ENCODE results near the gene ITGA8. TPM values are rescaled to one million over a fixed set of nuclear protein-coding genes. Genes with fewer than 3 reads are reported as not detected.

Gene ITGA8
- total RNA-seq, 1 experiment from 2014 or later: not detected

DNA sequence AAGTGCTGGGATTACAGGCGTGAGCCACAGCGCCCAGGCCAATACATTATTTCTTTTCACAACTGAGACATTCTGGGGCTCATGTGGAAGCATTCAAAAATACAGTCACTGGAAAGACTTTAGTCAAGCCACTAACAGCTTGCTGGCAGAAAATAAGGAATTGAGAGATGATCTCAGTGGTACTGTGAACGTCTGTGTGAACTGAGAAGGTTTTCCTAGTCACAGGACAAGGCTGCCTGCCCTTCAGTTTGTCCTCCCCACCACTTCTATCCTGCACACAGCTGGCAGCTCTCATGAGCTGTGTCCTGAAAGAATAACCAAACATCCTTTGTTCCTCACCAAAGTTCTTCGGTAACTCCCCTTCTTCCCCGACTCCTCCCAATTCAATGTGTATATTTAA lies 31.3 kb upstream of the ITGA8 start:
- POLR2A ChIA-PET: no interaction called here
- CTCF ChIA-PET: interaction anchor here (0.6 kb wide), 1 partner anchor 17 kb away, joined by 3 read pairs; no protein-coding TSS in a partner anchor
- no peak overlapping the region for H3K27ac Mint-ChIP-seq (ENCODE audit: low read depth, unreplicated experiment)
- TF ChIP-seq, protein P1, sequence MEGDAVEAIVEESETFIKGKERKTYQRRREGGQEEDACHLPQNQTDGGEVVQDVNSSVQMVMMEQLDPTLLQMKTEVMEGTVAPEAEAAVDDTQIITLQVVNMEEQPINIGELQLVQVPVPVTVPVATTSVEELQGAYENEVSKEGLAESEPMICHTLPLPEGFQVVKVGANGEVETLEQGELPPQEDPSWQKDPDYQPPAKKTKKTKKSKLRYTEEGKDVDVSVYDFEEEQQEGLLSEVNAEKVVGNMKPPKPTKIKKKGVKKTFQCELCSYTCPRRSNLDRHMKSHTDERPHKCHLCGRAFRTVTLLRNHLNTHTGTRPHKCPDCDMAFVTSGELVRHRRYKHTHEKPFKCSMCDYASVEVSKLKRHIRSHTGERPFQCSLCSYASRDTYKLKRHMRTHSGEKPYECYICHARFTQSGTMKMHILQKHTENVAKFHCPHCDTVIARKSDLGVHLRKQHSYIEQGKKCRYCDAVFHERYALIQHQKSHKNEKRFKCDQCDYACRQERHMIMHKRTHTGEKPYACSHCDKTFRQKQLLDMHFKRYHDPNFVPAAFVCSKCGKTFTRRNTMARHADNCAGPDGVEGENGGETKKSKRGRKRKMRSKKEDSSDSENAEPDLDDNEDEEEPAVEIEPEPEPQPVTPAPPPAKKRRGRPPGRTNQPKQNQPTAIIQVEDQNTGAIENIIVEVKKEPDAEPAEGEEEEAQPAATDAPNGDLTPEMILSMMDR (IDR thresholded peaks at IDR 0.05; ENCODE audit: unreplicated experiment): no peak
- DNase-seq (ENCODE audit: unreplicated experiment): no peak
- H3K36me3 Mint-ChIP-seq (ENCODE audit: insufficient read depth, unreplicated experiment): no peaks in the 10 kb centered on the region
- no TSS peak for BruUV-seq (replicated peaks)
- no peaks in the 10 kb centered on the region for H3K4me1 Mint-ChIP-seq (ENCODE audit: insufficient read depth, unreplicated experiment)
- no peak overlapping the region for H3K4me3 Mint-ChIP-seq (ENCODE audit: unreplicated experiment)
- intact Hi-C loops (cut with micrococcal nuclease): no loop called here
- peaks cover 44% of the 10 kb centered on the region for H3K27me3 Mint-ChIP-seq (ENCODE audit: insufficient read depth, unreplicated experiment)
- no peaks in the 10 kb centered on the region for H3K9me3 Mint-ChIP-seq (ENCODE audit: unreplicated experiment)

DNA sequence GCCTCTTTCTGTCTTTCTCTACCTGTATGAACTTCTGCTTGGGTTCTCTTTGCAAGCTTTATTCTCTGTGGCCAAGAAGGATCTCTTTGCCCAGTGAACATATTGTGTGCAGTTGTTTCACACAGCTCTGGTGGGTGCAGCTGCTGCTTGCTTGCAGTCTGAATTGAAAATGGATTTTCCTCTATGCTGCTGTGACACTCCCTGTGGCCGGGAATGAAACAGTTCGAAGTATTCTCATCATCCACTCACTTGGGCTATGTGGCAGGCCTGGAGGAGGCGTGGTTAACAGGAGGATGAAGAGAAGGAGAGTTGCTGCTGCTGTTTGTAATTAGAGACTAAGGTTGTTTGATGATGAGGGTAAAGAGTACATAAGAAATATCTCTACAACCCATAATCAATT lies 28.4 kb upstream of the ITGA8 start:
- Mint-ChIP-seq H3K4me1 (ENCODE audit: insufficient read depth, unreplicated experiment) (no peaks in the 10 kb centered on the region), H3K4me3 (ENCODE audit: unreplicated experiment) (no peak overlapping the region), H3K36me3 (ENCODE audit: insufficient read depth, unreplicated experiment) (no peaks in the 10 kb centered on the region), H3K9me3 (ENCODE audit: unreplicated experiment) (no peaks in the 10 kb centered on the region), H3K27ac (ENCODE audit: low read depth, unreplicated experiment) (no peak overlapping the region), H3K27me3 (ENCODE audit: insufficient read depth, unreplicated experiment) (peaks cover 41% of the 10 kb centered on the region)
- ChIA-PET CTCF (interaction anchor here (0.7 kb wide), 1 partner anchor 22 kb away, joined by 3 read pairs; no protein-coding TSS in a partner anchor), POLR2A (no interaction called here)
- DNase-seq (ENCODE audit: unreplicated experiment): no peak
- TF ChIP-seq, protein P1 (IDR thresholded peaks at IDR 0.05; ENCODE audit: unreplicated experiment): no peak
- intact Hi-C loops (cut with micrococcal nuclease): no loop called here
- no TSS peak for BruUV-seq (replicated peaks)

DNA sequence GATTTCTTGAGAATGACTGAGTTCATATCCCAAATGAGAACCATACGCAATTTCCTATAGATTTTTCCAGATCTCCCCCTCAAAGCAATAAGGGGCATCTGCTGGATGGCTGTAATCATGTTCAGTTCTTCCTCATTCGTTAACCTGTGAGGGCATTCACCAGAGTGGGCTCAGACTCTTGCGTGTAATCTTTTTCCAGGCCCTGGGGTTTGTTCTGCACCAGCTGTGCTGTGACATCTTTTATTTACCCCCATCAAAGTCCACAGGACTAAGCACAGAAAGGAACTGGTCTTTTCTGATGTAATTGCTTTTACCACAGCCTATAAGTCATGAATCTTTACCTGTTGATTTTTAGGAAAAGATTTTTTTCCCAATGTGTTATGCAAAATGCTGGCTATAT lies 27.9 kb upstream of the ITGA8 start:
- CTCF ChIA-PET: interaction anchor here (0.7 kb wide), 1 partner anchor 22 kb away, joined by 3 read pairs; no protein-coding TSS in a partner anchor
- TF ChIP-seq, protein P1 (IDR thresholded peaks at IDR 0.05; ENCODE audit: unreplicated experiment): no peak
- Mint-ChIP-seq H3K4me3 (ENCODE audit: unreplicated experiment) (no peak overlapping the region), H3K27ac (ENCODE audit: low read depth, unreplicated experiment) (no peak overlapping the region), H3K36me3 (ENCODE audit: insufficient read depth, unreplicated experiment) (no peaks in the 10 kb centered on the region), H3K4me1 (ENCODE audit: insufficient read depth, unreplicated experiment) (no peaks in the 10 kb centered on the region), H3K27me3 (ENCODE audit: insufficient read depth, unreplicated experiment) (peaks cover 41% of the 10 kb centered on the region), H3K9me3 (ENCODE audit: unreplicated experiment) (no peaks in the 10 kb centered on the region)
- POLR2A ChIA-PET: no interaction called here
- no peak for DNase-seq (ENCODE audit: unreplicated experiment)
- intact Hi-C loops (cut with micrococcal nuclease): no loop called here
- no TSS peak for BruUV-seq (replicated peaks)

DNA sequence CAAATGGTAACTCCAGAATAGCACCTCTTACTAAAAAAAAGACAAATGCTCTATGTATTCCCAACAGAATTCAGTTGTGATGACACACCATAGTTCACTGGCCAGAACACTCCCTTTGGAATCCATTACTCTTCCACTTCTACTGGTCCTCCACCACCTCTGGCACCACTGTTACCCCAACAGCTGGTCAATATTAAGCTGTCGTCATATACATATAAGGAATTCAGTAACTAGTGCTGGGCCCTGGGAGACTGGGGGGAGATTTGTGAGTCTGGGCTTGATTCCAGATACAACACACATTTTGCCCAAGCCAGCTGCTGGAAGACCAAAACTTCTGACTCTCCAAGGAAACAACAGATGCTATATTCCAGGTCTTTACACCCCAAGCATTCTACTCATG lies 26.0 kb upstream of the ITGA8 start:
- Mint-ChIP-seq H3K9me3 (ENCODE audit: unreplicated experiment) (no peaks in the 10 kb centered on the region), H3K27ac (ENCODE audit: low read depth, unreplicated experiment) (no peak overlapping the region), H3K4me1 (ENCODE audit: insufficient read depth, unreplicated experiment) (no peaks in the 10 kb centered on the region), H3K4me3 (ENCODE audit: unreplicated experiment) (no peak overlapping the region), H3K27me3 (ENCODE audit: insufficient read depth, unreplicated experiment) (peaks cover 60% of the 10 kb centered on the region), H3K36me3 (ENCODE audit: insufficient read depth, unreplicated experiment) (no peaks in the 10 kb centered on the region)
- no peak for DNase-seq (ENCODE audit: unreplicated experiment)
- TF ChIP-seq, protein P1 (IDR thresholded peaks at IDR 0.05; ENCODE audit: unreplicated experiment): no peak
- BruUV-seq (replicated peaks): no TSS peak
- POLR2A ChIA-PET: no interaction called here
- CTCF ChIA-PET: interaction anchor here (0.9 kb wide), 1 partner anchor 320 kb away, joined by 3 read pairs; no protein-coding TSS in a partner anchor
- intact Hi-C loops (cut with micrococcal nuclease): no loop called here

All from MCF 10A (cell line).